LNCAP (cell line): Measurements from ENCODE around the gene NR1D2.

Experiments
- CTCF ChIP-seq: fragments of 450-650 bp; IDR thresholded peaks from 2 replicates; pipeline ENCODE4 v1.5.1; 2017; ENCODE audit warnings: mild to moderate bottlenecking

The NR1D2 gene

GRCh38 chr3:23915537-23916108 lies 29.5 kb upstream of the NR1D2 start:
- TF ChIP-seq CTCF: no peak

GRCh38 chr3:23916152-23916885 lies 28.8 kb upstream of the NR1D2 start:
- TF ChIP-seq CTCF: no peak

GRCh38 chr3:23916886-23917678 lies 28.0 kb upstream of the NR1D2 start, which contains the start of the genes NKIRAS1 and RPL15:
TSS of gene NKIRAS1 (minus strand) at chr3:23916990. CDS start at chr3:23910904, 6,086 bp downstream.
TSS of gene RPL15 (plus strand) at chr3:23917132. CDS start at chr3:23917860, 728 bp downstream.
- TF ChIP-seq CTCF: no peak

GRCh38 chr3:23919628-23920027 lies 25.5 kb upstream of the NR1D2 start:
- no peak for TF ChIP-seq CTCF

- TF ChIP-seq CTCF: no peak
Measured at GRCh38 chr3:23920151-23920655, 24.9 kb upstream of the NR1D2 start.

- TF ChIP-seq CTCF: no peak
Measured at GRCh38 chr3:23921052-23921511, 24.0 kb upstream of the NR1D2 start.

GRCh38 chr3:23923786-23924185 lies 21.3 kb upstream of the NR1D2 start:
- no peak for TF ChIP-seq CTCF
